Suppressor macrophage treated with lipopolysaccharide for 4 hours (primary cell): Measurements from ENCODE around the gene PTPRZ1.

Source experiments
- DNase-seq: peaks from one replicate; pipeline ENCODE4 v3.0.0-alpha.2; 2020

The PTPRZ1 gene

DNA sequence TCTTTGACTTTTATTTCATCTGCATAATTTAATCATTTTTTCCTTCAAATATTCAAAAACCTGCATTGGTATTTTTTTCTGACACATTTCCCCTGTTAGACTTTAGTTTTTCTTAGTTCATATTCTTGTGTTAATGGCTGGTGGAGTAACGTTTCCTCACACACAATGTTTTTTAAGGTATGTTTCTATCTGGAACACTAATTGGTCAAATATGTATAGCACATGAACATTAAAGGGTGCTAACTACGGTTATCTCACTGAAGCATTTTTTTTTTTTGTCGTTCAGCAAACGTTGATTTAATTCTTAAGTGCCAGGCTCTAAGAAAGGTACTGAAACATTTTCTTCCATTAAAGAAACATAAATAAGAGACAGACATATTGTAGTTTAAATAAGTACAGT, 87.7 kb downstream of the PTPRZ1 start:
- no peak for DNase-seq

DNA sequence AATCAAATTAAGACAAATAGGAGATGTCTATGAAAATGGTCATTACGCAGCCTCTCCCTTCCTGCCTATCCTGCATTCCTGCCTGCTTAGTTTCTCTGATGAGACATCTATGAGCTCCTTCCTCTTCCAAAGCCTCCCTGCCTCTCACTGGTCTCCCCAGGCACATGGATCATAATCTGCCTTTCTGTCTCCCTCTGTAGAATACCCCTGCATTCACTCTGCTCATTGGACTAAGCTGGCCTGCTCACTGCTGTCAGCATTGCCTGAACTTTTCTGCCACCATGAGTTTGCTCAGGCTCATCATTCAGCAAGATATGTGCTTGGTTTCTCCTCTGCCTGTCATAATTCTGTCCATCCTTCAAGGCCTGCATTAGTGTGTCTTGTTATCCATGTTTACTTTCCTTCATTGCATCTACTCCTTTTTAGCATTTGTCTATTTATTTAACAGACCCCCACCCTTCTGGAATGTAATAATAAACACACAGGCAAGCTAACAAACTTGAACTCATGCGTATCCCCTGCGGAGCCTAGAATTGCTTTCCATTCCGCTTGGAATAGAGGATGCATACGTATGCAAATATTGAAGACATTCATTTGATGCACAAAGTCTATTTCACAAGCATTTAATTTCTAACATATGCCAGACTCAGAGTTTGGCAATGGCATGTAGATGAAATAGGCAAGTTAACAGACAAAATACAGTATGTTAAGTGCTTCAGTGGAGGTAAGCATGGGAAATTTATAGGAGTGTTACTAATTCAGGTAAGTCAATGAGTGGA, 88.3 kb downstream of the PTPRZ1 start:
- no peak for DNase-seq

DNA sequence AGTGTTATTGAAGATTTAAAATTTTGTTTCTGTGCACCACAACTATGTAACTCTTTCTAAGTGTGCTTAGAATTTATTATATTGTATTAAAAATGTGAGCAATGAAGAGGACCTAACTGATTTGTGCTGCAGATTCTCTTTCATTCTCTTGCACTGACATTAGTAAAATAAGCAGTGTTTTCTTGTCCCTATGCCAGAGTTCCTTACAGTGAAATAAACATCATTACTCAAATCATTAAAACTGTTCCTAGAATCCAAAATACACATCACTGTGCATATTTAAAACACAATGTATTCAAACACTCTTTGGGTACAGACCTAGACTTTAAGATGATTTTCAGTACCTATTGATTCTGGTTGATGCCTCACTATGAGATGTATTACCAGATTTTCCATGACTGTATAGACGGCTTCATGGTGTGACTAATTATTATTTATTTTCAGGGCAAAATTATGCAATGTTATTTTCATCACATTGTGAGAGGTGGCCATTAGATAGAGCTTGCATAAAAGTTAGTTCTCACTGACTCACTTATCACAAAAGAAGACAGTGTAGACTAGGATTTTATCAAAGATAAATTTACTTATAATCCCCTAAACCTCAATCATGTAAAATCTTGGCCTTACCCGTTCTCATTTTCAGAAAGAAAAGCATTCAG, 93.4 kb downstream of the PTPRZ1 start:
- no peak for DNase-seq

DNA sequence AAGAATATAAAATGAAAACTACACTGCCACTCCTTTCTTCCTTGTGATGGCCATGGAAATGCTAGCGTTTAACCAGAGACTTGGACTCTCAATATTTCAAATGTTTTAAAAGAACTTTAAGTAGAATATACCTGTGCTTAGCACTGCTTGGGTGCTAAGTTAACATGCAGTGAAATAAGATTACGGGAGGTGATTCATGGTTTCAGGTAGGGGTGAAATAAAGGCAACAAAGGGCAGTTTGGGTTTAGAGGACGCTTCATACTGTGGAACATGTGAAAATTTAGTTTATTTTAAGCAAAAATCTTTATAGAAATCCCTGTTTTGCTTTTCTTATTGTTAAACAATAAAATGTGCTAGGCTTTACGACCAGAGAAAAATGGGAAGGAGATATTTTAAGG, 94.0 kb downstream of the PTPRZ1 start:
- no peak for DNase-seq

DNA sequence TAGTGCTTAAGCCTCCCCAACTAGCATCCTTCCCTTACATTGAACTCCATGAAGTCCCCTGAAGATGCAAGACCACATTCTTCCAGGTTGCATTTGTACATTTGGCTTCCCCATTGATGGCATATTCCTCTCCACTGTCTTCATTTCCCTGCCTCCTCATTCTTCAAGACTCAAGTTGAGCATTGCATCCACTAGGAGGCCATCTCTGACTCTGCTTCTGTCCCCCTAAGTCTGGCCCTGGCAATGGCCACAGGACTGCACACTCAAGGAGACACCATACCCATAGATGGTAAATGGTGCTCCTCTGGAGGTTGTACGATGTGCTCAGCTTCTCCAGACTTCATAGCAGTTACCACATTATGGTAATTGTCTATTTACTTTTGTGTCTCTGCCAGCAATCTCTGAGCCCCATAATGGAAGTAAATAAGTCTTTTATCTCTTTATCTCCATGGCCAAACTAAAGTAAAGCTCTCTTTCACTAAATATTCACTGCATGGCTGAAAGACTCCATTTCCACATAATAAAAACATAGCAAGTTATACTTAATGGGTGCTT, 112.6 kb downstream of the PTPRZ1 start:
- no peak for DNase-seq

DNA sequence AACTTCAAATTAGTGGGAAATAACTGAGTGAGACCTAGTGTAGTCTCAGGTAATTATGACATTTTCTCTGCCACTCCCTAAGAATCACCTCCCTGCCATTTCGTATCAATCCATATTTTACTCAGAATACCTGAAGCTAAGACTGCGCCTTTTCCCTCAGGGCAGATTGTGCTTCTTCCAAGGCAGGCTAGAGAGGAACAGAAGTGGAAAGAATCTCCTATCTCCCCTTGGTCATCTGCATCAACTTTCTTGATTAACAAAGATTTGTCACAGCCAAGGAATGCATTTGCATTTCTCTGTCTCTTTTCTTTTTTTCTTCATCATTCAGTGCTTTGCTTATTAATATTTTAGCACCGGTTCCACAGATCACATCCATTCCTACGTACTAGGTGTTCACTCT, 119.1 kb downstream of the PTPRZ1 start:
- no peak for DNase-seq

DNA sequence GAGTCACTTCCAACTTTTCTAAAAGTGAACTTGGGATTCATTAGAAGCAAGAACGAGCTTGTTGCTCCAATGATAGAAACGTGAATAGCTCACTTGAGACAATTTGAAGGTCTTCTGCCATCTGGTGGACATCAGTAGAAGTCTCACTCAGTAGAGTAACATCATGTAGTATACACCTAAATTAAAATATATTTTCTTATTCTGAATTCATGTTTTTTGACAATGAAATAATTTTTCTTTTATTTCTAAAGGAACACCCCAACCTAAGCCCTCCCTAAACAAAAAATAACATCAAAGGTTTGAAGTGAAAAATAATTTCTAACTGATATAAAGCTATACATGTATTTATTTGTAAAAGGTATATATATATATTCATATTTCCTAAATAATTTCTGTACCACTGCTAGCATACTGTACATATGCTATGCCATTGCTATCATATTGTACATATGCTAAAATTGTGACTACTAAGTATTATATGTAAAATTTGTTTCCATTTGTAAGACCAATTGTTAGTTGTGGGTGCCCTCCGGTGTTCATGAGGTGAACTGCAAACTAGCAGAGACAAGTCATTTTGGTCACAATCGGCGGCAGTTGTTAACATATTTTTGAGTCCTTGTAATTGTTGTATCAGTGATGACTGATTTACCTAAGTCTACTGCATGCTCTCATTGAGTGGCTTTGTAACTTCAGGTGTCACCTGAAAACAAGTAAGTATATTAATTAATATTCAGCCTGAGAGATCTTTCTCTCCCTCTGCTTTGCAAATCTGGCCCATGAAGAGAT, 121.9 kb downstream of the PTPRZ1 start:
- DNase-seq, result peak; percentile 67

DNA sequence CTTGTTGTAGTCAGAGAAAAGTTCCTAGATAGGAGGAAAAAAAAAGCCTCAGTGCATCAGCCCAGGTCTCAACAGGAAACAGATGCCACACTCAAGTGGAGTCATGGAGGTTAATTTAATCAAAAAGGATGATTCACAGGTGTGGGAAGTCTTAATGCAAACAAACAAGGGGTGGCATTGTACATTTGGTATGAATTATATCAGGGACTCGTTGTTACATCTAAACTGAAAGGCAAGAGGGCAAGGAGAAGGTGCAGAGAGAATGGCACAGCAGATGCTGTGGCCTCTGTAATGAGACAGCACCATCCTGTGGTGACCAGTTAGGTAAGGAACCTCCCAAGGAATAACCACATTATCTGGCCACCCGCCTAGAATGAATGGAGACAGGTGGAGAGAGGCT, 133.7 kb downstream of the PTPRZ1 start:
- DNase-seq, result no peak

DNA sequence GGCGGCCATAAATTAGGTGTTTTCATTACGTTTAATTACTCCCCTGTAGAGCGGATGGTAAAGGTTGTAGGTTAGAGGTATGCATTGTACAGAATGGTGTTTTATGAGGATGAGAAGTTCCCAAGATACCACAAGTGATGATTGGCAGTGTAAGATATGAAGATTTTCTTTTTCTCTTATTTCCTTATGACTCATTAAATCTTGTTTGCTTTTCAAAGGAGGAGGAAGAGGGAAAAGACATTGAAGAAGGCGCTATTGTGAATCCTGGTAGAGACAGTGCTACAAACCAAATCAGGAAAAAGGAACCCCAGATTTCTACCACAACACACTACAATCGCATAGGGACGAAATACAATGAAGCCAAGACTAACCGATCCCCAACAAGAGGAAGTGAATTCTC, 137.2 kb downstream of the PTPRZ1 start:
- no peak for DNase-seq

DNA sequence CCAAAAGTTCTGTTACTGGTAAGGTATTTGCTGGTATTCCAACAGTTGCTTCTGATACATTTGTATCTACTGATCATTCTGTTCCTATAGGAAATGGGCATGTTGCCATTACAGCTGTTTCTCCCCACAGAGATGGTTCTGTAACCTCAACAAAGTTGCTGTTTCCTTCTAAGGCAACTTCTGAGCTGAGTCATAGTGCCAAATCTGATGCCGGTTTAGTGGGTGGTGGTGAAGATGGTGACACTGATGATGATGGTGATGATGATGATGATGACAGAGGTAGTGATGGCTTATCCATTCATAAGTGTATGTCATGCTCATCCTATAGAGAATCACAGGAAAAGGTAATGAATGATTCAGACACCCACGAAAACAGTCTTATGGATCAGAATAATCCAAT, 140.1 kb downstream of the PTPRZ1 start:
- DNase-seq, result no peak

DNA sequence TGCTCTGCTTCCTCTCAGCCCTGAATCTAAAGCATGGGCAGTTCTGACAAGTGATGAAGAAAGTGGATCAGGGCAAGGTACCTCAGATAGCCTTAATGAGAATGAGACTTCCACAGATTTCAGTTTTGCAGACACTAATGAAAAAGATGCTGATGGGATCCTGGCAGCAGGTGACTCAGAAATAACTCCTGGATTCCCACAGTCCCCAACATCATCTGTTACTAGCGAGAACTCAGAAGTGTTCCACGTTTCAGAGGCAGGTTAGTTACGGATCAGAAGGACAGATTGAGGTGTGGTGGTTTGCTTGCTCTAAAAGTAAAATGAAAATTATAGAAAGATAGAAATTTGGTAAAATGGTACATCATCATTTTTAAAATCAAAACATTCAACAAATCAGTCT, 140.7 kb downstream of the PTPRZ1 start:
- DNase-seq, result no peak

DNA sequence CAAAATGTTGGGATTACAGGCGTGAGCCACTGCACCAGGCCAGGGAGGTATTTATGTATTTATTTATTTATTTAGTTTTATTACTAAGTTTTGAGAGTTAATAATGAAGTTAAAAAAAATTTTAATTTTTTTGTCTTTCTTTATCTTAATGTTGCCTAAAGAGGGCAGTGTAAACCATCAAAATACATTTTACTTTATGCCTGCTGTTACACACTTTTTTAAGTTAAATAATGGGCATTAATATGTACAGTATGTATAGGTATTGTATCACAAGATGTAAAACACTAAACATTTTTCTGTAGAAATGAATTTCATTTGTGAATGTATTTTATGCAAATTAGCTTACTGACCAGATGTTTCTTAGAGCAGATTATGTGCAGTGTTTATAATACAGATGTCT, 141.7 kb downstream of the PTPRZ1 start:
- no peak for DNase-seq

DNA sequence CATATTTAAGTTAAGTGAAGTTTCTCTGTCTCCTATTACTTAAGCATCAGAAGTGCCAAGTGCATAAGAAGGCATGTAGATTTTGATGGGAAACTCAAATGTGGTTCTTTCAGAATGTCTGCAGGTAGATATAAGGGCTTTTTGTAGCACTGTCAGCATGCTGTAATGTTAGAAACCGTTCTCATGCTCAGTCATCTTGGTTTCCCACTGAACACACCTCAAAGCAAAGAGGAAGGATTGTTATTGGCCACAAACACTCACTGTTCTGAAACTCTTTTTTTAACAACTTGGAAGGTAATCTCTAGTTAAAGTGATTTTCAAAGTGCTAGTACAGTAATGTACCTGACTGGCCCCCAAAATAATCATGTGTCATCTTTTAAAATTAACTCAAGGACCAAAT, 145.1 kb downstream of the PTPRZ1 start:
- no peak for DNase-seq

DNA sequence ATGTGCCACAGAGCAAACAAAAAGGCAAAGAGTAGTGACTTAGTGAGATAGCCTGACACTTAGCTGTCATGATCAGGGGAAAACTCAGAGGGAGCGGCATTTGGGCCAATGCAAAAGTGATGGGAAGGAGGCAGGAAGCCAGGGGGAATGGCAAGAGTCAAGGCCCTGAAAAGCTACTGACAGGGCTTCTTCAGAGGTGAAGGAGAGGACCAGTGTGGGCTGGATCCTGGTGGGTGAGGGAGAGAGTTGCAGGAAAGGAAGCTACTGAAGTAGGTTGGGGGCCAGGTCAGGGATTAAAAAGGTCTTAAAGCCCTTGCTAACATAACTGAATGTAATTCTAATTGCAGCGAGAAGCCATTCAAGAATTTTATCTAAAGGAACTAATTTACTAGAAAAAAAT, 154.1 kb downstream of the PTPRZ1 start:
- no peak for DNase-seq

DNA sequence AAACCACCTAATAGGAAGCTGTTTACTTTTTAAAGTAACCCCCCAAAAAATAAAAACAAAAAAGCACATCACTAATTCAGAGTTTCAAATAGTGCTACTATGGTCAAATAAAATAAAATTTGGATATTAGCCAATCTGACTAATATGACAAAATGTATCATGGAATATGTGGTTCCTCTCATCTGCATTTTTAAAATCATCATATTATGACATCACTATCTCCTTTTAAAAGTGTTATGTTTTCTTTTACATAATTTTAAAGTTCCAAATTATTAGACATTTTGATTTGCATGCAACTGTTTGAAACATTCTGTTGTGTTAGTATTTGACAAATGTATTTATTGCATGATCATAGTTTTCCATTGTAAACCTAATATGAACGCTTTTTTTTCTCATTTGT, 160.7 kb downstream of the PTPRZ1 start:
- DNase-seq, result no peak

DNA sequence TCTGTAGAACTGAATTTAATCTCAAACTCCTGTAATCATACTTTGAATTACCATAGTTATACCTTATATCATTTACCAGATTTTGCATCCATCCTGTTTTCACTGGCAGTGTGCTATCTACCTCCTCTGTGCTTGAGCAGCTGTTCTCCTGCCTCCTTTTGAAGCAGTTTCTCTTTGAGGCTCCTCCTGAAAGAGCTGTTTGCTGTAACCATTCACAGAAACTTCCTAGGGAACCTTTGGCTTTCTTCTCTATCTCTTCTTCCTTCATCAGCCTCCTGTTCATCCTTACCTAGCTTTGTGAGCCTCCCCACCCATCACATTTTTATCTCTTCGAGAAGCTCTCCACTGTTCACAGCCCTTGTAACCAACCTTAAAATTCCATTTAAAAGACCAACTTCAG, 162.9 kb downstream of the PTPRZ1 start:
- DNase-seq, result no peak

DNA sequence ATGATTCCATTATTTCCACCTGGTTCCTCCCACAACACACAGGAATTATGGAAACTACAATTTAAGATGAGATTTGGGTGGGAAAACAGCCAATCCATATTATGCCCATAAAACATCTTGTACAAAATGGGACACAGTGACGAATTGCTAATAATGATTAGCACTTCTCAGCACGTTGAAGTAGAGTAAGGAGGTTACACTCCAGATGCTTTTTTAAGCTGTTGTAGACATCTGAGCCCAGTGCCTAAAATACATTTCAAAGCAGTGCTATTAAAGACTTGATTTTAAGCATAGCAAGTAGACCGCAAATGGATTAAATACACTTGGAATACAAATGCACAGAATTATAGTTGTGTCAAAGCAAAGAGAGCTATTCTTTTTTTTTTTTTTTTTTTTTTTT, 165.2 kb downstream of the PTPRZ1 start:
- no peak for DNase-seq

DNA sequence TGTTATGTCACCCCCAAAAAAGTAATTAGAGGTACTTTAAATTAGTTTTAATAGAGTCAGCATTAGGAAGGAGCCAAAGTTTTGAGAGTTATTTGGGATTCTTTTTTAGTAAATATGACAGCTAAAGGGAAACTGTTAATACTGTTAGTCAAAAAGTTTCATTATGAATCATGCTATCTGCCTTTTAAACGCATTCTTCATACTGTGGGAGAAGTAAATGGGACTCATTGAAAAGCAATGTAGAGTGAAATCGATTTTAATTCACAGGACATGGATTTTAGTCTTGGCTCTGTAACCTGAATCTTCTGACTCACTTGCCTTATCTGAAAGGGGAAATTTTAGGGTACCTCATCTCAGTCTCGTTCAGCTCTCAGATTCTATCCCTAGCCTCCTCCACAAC, 165.9 kb downstream of the PTPRZ1 start:
- no peak for DNase-seq

DNA sequence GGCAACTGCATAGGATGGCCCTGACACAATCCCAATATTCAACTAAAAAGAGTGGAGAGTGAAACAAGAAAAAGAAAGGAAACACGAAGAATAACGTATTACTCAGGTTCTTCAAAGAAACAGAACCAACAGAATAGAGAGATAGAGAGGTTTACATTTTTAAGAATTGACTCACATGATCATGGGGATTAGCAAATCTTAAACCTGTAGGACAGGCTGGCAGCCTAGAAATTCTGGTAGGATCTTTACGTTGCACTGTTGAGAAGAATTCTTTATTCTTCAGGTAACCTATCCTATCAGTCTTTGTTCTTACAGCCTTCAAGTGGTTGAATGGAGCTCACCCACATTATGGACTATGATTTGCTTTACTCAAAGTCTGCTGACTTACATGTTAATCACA, 167.2 kb downstream of the PTPRZ1 start:
- DNase-seq, result no peak

DNA sequence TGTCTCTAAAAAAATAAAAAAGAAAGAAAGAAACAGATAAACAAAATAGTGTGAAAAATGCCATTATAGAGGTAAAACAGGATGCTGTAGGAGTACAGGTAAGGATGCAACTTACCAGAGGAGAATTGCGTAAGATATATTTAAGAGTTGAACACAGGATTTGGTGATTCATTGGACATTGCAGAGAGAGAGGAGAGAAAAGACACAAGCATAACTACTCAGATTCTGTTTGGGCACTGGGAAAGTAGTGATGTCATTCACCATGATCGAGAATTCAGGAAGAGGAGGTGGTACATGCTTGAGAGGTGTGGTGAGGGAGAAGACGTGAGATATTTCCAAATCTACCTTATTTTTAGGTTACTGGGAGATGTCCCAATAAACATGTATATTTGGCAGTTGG, 173.4 kb downstream of the PTPRZ1 start:
- no peak for DNase-seq

DNA sequence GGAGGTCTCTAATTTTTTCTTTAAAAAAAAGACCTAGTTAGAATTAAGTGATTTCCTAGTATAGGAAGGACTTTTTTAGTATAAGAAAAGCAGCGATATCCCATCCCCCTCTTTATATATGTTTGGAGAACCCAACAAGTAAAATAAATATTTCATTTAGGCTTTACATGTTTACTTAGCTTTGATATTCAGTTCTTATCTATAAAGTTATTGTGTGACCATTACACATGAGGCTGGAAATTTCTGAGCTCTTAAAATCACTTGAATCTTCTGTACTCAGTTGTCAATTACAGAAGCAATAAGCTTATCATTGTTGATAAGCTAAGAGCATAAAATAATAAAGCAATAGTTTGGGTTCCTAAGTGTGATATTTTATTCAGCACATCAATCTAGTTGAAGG, 181.4 kb downstream of the PTPRZ1 start:
- no peak for DNase-seq

DNA sequence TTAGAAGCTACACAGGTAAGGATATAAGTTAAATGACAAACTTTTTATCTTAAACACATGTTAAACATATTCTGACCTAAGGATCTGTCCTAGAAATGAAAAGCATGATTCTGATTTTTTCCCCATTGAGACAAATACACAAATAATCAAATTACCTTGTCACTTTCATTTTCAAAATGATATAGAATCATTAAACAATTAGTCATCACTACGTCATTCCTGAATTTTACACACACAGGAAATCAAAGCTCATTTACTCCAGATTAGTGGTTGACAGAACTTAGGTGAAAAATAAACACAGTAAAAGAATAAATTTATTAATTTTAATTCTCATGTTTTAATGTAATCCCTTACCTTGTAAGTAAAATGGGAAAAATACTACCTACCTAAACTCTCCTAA, 182.1 kb downstream of the PTPRZ1 start:
- no peak for DNase-seq

DNA sequence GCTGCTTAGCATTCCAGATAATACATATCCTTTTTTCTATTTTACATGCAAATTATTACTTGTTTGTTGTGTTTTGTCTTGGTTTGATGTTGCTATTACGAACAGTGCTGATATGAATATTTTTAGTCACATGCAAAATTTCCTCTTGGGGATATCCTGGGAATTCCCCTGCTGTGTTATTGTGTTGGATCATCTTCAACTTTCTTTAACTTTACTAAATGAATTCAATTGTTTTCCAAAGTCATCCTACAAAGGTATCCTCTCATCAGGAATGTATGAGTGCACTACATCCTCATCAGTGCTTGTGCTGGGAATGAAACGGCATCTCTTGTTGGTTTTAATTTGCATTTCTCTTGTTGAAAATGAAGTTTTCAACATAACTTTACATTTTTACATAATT, 184.0 kb downstream of the PTPRZ1 start:
- DNase-seq, result no peak

DNA sequence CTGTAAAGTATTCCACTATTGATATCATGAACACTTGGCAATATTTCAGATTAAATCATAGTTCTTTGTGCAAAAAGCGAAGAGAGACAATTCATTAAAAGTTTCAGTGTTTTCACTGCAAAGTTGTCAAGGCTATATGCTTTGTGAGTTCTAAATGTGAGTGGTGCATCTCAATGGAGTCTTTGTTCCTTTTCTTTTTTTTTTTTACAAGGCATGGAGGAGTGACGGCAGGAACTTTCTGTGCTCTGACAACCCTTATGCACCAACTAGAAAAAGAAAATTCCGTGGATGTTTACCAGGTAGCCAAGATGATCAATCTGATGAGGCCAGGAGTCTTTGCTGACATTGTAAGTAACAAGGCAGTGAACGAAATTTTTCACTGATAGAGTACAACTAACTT, 186.6 kb downstream of the PTPRZ1 start:
- DNase-seq, result no peak
